Stimulated activated CD4-positive, alpha-beta T cell treated with anti-CD3 and anti-CD28 coated beads, Interleukin-1b, Interleukin-23, amount 100 ng/mL, for 48 hours (primary cell): ENCODE measurements around the gene ODF4.

Experiments used
- DNase-seq: peaks from one replicate; pipeline ENCODE4 v3.0.0-alpha.2; 2020

ODF4 gene

GRCh38 chr17:8339540-8339939 lies at the start of gene ODF4:
TSS of gene ODF4 (plus strand) at chr17:8339840. CDS start at chr17:8340052, 212 bp downstream.
- no peak for DNase-seq

- DNase-seq: no peak
Observed at GRCh38 chr17:8290043-8290442, 49.6 kb upstream of the ODF4 start.

- no peak for DNase-seq
Observed at GRCh38 chr17:8292639-8293395, 46.8 kb upstream of the ODF4 start.

- no peak for DNase-seq
Observed at GRCh38 chr17:8294361-8294760, 45.3 kb upstream of the ODF4 start.

- DNase-seq: no peak
Observed at GRCh38 chr17:8294814-8295316, 44.8 kb upstream of the ODF4 start.

- DNase-seq: no peak
Observed at GRCh38 chr17:8300226-8300625, 39.4 kb upstream of the ODF4 start.

GRCh38 chr17:8300627-8301242 lies 38.9 kb upstream of the ODF4 start:
- DNase-seq: peak; percentile 61

- no peak for DNase-seq
Observed at GRCh38 chr17:8310601-8311123, 29.0 kb upstream of the ODF4 start.

GRCh38 chr17:8311131-8311790 lies 28.4 kb upstream of the ODF4 start:
- DNase-seq: no peak

GRCh38 chr17:8312251-8312650 lies 27.4 kb upstream of the ODF4 start:
- no peak for DNase-seq

GRCh38 chr17:8312726-8313600 lies 26.7 kb upstream of the ODF4 start:
- no peak for DNase-seq

GRCh38 chr17:8314797-8315763 lies 24.6 kb upstream of the ODF4 start:
- no peak for DNase-seq

GRCh38 chr17:8315764-8316217 lies 23.8 kb upstream of the ODF4 start:
- no peak for DNase-seq

GRCh38 chr17:8318010-8318935 lies 21.4 kb upstream of the ODF4 start:
- no peak for DNase-seq

- no peak for DNase-seq
Observed at GRCh38 chr17:8320262-8320661, 19.4 kb upstream of the ODF4 start.

- DNase-seq: no peak
Observed at GRCh38 chr17:8320990-8321389, 18.6 kb upstream of the ODF4 start.

GRCh38 chr17:8322061-8322460 lies 17.6 kb upstream of the ODF4 start:
- DNase-seq: no peak

GRCh38 chr17:8324132-8324531 lies 15.5 kb upstream of the ODF4 start:
- no peak for DNase-seq

- DNase-seq: no peak
Observed at GRCh38 chr17:8324923-8325322, 14.7 kb upstream of the ODF4 start.
